Measurements from ENCODE around the gene WASF1. TPM values are rescaled to one million over a fixed set of nuclear protein-coding genes. Genes with fewer than 3 reads are reported as not detected.

Gene WASF1
- total and polyA plus RNA-seq, 2 donors from 2014 or later, result 6.5 to 9.7 TPM

- H3K27ac ChIP-seq (ENCODE audit: low read depth in 2 of 2, low read length in 2 of 2), result no peak overlapping the region
- TF ChIP-seq CTCF (IDR thresholded peaks at IDR 0.05; ENCODE audit: borderline replicate concordance, extremely low read depth, insufficient read depth), result no peak
- no peak for DNase-seq
- H3K4me3 ChIP-seq (ENCODE audit: low read length in 3 of 3), result no peak overlapping the region
- intact Hi-C loops (cut with DNase I), result no loop called here
- H3K36me3 ChIP-seq (ENCODE audit: control insufficient read depth in 2 of 3, insufficient read depth in 3 of 3, low read length in 3 of 3), result peaks cover 0 to 6% (median 0%) of the 10 kb centered on the region in 3 donors
- no peaks in the 10 kb centered on the region for H3K27me3 ChIP-seq (ENCODE audit: control insufficient read depth, insufficient read depth, low read length)
- H3K9me3 ChIP-seq (ENCODE audit: control insufficient read depth in 2 of 3, insufficient read depth in 1 of 3, low read length in 3 of 3), result peaks cover 0 to 7% (median 0%) of the 10 kb centered on the region in 3 donors
- H3K9ac ChIP-seq (ENCODE audit: low read length in 3 of 3), result no peak overlapping the region
- no peak for FAIRE-seq
- no peaks in the 10 kb centered on the region for H3K4me1 ChIP-seq (ENCODE audit: control insufficient read depth in 2 of 3, insufficient read depth in 2 of 3, low read depth in 1 of 3, low read length in 3 of 3)
Observed at GRCh38 chr6:110137924-110138887, 41.3 kb downstream of the WASF1 start.

GRCh38 chr6:110130362-110130761, 49.1 kb downstream of the WASF1 start:
- Histone ChIP-seq H3K36me3 (ENCODE audit: control insufficient read depth in 2 of 3, insufficient read depth in 3 of 3, low read length in 3 of 3) (no peaks in the 10 kb centered on the region), H3K9me3 (ENCODE audit: control insufficient read depth in 2 of 3, insufficient read depth in 1 of 3, low read length in 3 of 3) (peaks cover 0 to 7% (median 0%) of the 10 kb centered on the region in 3 donors), H3K9ac (ENCODE audit: low read length in 3 of 3) (no peak overlapping the region), H3K4me3 (ENCODE audit: low read length in 3 of 3) (no peak overlapping the region), H3K27ac (ENCODE audit: low read depth in 2 of 2, low read length in 2 of 2) (no peak overlapping the region), H3K27me3 (ENCODE audit: control insufficient read depth, insufficient read depth, low read length) (no peaks in the 10 kb centered on the region), H3K4me1 (ENCODE audit: control insufficient read depth in 2 of 3, insufficient read depth in 2 of 3, low read depth in 1 of 3, low read length in 3 of 3) (no peaks in the 10 kb centered on the region)
- no peak for DNase-seq
- intact Hi-C loops (cut with DNase I), result no loop called here
- FAIRE-seq, result no peak
- TF ChIP-seq CTCF (IDR thresholded peaks at IDR 0.05; ENCODE audit: borderline replicate concordance, extremely low read depth, insufficient read depth), result no peak

- Histone ChIP-seq H3K9ac (ENCODE audit: low read length in 3 of 3) (no peak overlapping the region), H3K9me3 (ENCODE audit: control insufficient read depth in 2 of 3, insufficient read depth in 1 of 3, low read length in 3 of 3) (peaks cover 0 to 7% (median 0%) of the 10 kb centered on the region in 3 donors), H3K27ac (ENCODE audit: low read depth in 2 of 2, low read length in 2 of 2) (no peak overlapping the region), H3K4me3 (ENCODE audit: low read length in 3 of 3) (no peak overlapping the region), H3K4me1 (ENCODE audit: control insufficient read depth in 2 of 3, insufficient read depth in 2 of 3, low read depth in 1 of 3, low read length in 3 of 3) (no peaks in the 10 kb centered on the region), H3K36me3 (ENCODE audit: control insufficient read depth in 2 of 3, insufficient read depth in 3 of 3, low read length in 3 of 3) (no peaks in the 10 kb centered on the region), H3K27me3 (ENCODE audit: control insufficient read depth, insufficient read depth, low read length) (no peaks in the 10 kb centered on the region)
- FAIRE-seq, result no peak
- TF ChIP-seq CTCF (IDR thresholded peaks at IDR 0.05; ENCODE audit: borderline replicate concordance, extremely low read depth, insufficient read depth), result no peak
- DNase-seq, result no peak
- intact Hi-C loops (cut with DNase I), result no loop called here
Observed at GRCh38 chr6:110128418-110128817, 51.1 kb downstream of the WASF1 start.
